Aortic smooth muscle cell (primary cell): ENCODE results near the gene UGT1A5. TPM values are rescaled to one million over a fixed set of nuclear protein-coding genes. Genes with fewer than 3 reads are reported as not detected.

ENCODE experiments used
- total RNA-seq: library from RNA; depleted of rRNA; stranded (reverse); fragments of >200 nt; gene quantifications from 2 replicates; pipeline ENCODE4 v1.2.3, GENCODE V29; 2014

UGT1A5 gene
- not detected in 2 replicates for total RNA-seq

GRCh38 chr2:233712611-233713261 lies at the start of gene UGT1A5:
UGT1A5 (plus strand) TSS chr2:233712907; CDS start chr2:233712992, 85 bp downstream.

DNA sequence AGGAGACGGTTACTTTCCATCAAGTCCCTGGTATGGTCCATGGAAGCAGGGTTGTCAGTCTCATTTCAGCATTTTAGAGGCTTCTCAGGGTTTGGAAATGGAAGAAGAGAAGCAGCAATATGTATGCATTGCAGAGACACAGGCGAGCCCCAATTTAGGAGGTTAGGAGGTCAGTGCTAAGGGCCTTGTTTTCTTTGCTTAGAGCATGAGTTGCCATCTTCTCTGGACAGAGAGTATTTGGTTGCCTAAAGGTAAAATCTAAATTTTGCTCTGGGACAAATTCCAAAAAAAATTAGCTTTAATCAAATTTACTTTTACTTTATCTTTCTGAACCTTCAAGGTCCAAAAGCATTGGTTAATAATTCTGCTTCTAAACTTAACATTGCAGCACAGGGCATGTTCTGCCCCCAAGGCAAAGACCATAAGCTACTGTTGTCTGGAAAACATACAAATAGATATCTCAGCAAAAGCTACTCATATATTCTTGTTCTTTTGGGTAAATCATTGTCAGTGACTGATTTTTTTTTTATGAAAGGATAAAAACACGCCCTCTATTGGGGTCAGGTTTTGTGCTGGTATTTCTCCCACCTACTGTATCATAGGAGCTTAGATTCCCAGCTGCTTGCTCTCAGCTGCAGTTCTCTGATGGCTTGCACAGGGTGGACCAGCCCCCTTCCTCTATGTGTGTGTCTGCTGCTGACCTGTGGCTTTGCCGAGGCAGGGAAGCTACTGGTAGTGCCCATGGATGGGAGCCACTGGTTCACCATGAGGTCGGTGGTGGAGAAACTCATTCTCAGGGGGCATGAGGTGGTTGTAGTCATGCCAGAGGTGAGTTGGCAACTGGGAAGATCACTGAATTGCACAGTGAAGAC lies 41.2 kb upstream of the UGT1A5 start, which contains the start of gene UGT1A9:
Gene UGT1A9 (plus strand): TSS at position 609 of the 872 bp plus-strand sequence. CDS start 37 bp downstream, at position 646.

DNA sequence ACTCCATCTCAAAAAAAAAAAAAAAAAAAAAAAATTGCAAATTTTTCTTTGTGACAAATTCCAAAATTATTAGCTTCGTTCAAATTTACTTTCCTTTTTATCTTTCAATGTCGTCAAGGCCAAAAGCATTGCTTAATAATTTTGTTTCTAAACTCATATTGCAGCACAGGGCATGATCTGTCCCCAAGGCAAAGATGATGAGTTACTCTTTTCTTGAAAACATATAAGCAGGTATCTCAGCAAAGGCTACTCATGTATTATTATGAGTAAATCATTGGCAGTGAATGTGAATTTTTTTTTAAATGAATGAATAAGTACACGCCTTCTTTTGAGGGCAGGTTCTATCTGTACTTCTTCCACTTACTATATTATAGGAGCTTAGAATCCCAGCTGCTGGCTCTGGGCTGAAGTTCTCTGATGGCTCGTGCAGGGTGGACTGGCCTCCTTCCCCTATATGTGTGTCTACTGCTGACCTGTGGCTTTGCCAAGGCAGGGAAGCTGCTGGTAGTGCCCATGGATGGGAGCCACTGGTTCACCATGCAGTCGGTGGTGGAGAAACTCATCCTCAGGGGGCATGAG lies 31.1 kb upstream of the UGT1A5 start, which contains the start of gene UGT1A7:
Gene UGT1A7 (plus strand): TSS at position 381 of the 579 bp plus-strand sequence. CDS start 37 bp downstream, at position 418.

DNA sequence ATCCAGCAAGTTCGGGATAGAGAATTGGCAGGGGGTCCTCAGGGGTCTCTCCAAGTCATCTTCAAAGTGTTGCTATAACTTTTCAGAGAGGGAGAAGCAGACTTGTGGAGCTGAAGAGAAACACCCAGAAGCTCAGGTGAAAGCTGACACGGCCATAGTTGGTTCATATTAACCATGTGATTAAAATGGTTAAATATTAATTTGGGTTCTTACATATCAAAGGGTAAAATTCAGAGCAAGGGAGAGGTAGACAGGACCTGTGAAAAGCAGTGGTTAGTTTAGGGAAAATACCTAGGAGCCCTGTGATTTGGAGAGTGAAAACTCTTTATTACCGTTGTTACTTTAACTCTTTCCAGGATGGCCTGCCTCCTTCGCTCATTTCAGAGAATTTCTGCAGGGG lies 20.1 kb upstream of the UGT1A5 start, which contains the start of gene UGT1A6:
Gene UGT1A6 (plus strand): TSS at position 243 of the 400 bp plus-strand sequence. CDS start 115 bp downstream, at position 358.

GRCh38 chr2:233718552-233718951 lies 5.8 kb downstream of the UGT1A5 start, which contains the start of gene UGT1A4:
UGT1A4 (plus strand) TSS chr2:233718736; CDS start chr2:233718821, 85 bp downstream.

DNA sequence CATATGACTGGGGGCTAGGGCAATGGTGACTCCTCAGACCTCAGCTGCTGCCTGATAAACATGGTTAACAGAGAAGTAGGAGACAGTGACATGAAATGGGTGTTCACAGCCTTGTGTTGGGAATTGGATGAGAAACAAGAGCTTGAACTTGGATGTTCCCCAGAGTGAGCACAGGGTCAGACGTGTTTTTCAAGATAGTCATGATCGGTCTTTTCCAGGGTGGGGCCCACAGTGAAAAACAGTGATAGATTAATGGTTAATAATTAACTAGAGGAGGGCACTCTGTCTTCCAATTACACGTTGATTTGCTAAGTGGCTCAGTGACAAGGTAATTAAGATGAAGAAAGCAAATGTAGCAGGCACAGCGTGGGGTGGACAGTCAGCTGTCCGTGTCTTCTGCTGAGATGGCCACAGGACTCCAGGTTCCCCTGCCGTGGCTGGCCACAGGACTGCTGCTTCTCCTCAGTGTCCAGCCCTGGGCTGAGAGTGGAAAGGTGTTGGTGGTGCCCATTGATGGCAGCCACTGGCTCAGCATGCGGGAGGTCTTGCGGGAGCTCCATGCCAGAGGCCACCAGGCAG lies 16.1 kb downstream of the UGT1A5 start, which contains the start of gene UGT1A3:
Gene UGT1A3 (plus strand): TSS at position 320 of the 579 bp plus-strand sequence. CDS start 85 bp downstream, at position 405.

GRCh38 chr2:233760043-233760442 lies 47.3 kb downstream of the UGT1A5 start, which contains the start of gene UGT1A1:
UGT1A1 (plus strand) TSS chr2:233760270; CDS start chr2:233760288, 18 bp downstream.

DNA sequence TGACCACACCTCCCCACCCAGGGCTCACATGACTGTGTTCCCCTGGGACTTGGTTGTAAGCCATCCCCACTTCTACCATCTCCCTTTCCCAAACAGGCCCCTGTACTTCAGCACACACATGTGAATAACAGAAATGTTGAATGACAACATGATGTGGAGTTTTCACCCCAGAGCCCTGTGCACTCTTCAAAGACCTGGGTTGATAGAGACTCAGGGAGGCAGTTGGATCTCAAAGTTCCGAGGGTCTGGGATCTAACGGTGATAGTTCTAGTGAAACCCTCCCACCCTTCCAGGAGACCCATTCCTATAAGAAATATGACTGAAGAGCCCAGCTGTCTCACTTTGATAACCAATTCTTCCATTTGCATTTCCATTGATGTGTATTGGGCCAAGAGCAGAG lies 65.3 kb downstream of the UGT1A5 start, which contains the start of gene MROH2A:
Gene MROH2A (plus strand): TSS at position 301 of the 400 bp plus-strand sequence. CDS start 1,029 bp downstream, outside the sequence.

Other genes with a start within 250 kb of the UGT1A5 start
- 32.0 and 32.7 TPM in 2 replicates for gene USP40, start 146.1 kb upstream of the UGT1A5 start, total RNA-seq
- not detected in 2 replicates for gene UGT1A8, start 95.3 kb upstream of the UGT1A5 start, total RNA-seq
- not detected in 2 replicates for gene UGT1A10, start 76.5 kb upstream of the UGT1A5 start, total RNA-seq
- not detected in 2 replicates for gene UGT1A9, start 41.0 kb upstream of the UGT1A5 start, total RNA-seq
- gene UGT1A7, start 31.0 kb upstream of the UGT1A5 start, total RNA-seq: not detected in 2 replicates
- gene UGT1A6, start 20.0 kb upstream of the UGT1A5 start, total RNA-seq: not detected in 2 replicates
- gene UGT1A4, start 5.8 kb downstream of the UGT1A5 start, total RNA-seq: not detected in 2 replicates
- gene UGT1A3, start 16.1 kb downstream of the UGT1A5 start, total RNA-seq: not detected in 2 replicates
- gene UGT1A1, start 47.4 kb downstream of the UGT1A5 start, total RNA-seq: not detected in 2 replicates
- gene MROH2A, start 65.4 kb downstream of the UGT1A5 start, total RNA-seq: not detected in 2 replicates
- 8.2 and 20.3 TPM in 2 replicates for gene HJURP, start 141.6 kb downstream of the UGT1A5 start, total RNA-seq
- 0.53 TPM in 1 of 2 replicates, not detected in the other for gene TRPM8, start 204.5 kb downstream of the UGT1A5 start, total RNA-seq